ENCODE data around the gene LTBP3. TPM values are rescaled to one million over a fixed set of nuclear protein-coding genes. Genes with fewer than 3 reads are reported as not detected.

Gene LTBP3
- total RNA-seq, 1 donor from 2014 or later, result 80.3 TPM

GRCh38 chr11:65541093-65541982, 16.8 kb downstream of the LTBP3 start:
- no peak for DNase-seq
- Histone ChIP-seq H3K27ac (replicated peaks) (peak overlapping the region; percentile 94), H3K4me1 (peaks cover 29% of the 10 kb centered on the region), H3K4me3 (peak overlapping the region; percentile 65), H3K9me3 (replicated peaks) (no peaks in the 10 kb centered on the region), H3K36me3 (peaks cover 28% of the 10 kb centered on the region), H3K27me3 (ENCODE audit: low read depth) (no peaks in the 10 kb centered on the region)
- intact Hi-C loops (cut with micrococcal nuclease), result no loop called here
- TF ChIP-seq, protein P1, sequence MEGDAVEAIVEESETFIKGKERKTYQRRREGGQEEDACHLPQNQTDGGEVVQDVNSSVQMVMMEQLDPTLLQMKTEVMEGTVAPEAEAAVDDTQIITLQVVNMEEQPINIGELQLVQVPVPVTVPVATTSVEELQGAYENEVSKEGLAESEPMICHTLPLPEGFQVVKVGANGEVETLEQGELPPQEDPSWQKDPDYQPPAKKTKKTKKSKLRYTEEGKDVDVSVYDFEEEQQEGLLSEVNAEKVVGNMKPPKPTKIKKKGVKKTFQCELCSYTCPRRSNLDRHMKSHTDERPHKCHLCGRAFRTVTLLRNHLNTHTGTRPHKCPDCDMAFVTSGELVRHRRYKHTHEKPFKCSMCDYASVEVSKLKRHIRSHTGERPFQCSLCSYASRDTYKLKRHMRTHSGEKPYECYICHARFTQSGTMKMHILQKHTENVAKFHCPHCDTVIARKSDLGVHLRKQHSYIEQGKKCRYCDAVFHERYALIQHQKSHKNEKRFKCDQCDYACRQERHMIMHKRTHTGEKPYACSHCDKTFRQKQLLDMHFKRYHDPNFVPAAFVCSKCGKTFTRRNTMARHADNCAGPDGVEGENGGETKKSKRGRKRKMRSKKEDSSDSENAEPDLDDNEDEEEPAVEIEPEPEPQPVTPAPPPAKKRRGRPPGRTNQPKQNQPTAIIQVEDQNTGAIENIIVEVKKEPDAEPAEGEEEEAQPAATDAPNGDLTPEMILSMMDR (IDR thresholded peaks at IDR 0.05; ENCODE audit: borderline replicate concordance), result no peak

DNA sequence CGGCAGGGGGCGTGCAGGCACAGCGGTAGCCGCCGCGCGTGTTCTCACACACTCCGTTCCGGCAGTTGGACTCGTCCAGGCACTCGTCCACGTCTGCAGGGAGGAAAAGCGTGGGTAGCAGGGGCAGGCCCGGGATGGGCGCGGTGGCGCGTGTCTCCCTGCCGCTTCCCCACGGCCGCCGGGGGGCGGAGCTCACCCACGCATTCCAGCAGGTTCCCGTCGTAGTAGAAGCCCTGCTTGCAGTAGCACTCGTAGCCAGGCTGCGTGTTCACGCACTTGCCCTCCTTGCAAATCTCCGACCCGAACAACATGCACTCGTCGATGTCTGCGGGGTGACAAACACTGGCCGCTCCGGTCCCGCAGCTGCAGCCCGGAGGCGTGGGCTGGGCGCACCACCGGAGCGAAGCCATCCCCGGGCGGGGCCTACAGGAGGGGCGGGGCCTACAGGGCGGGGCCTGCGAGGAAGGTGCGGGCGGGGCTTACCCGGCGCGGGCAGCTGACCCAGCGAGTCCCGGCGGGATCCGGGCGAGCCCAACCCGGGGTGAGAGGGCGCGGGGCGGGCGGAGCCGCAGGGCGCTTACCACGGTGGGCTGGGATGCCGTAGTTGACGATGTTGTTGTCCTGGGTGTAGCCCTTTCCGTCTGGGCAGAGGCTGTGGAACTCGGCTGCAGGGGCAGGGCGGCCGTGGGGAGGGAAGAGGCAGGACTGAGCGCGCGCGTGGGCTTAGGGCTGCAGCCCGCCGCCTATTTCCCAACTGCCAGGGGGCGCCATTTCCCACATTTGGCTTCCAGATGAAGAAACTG, 17.7 kb downstream of the LTBP3 start:
- H3K9me3 ChIP-seq (replicated peaks), result no peaks in the 10 kb centered on the region
- H3K4me3 ChIP-seq, result peak overlapping the region; percentile 65
- H3K36me3 ChIP-seq, result peaks cover 35% of the 10 kb centered on the region
- H3K27me3 ChIP-seq (ENCODE audit: low read depth), result no peaks in the 10 kb centered on the region
- peak overlapping the region; percentile 94 for H3K27ac ChIP-seq (replicated peaks)
- intact Hi-C loops (cut with micrococcal nuclease), result no loop called here
- TF ChIP-seq, protein P1 (IDR thresholded peaks at IDR 0.05; ENCODE audit: borderline replicate concordance), result peak; percentile 88
- peak; percentile 93 for DNase-seq
- H3K4me1 ChIP-seq, result peaks cover 29% of the 10 kb centered on the region

DNA sequence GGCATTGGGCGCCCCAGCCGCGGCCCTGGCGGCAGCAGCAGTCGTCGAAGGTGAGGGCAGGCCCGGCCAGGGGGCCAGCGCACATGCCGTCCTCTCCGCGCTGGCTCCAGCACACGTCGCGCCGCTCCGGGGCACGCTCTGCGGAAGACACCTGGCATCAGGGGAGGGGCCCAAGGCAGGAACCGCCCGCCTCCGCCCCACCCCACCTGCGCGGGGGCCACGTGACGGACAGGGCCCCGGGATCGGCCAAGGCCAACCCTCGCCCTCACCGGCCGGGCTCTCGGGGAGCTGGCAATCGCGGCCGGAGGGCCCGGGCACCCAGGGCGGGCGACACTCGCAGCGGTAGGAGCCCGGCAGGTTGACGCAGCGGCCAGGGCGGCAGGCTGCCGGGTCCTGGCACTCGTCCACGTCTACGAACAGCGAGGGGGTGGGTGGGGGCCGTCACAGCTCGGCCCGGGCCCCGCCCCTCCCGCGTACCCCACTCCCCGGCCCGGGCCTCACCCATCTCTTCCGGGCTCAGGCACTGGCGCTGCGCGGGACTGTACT, 18.3 kb downstream of the LTBP3 start:
- H3K9me3 ChIP-seq (replicated peaks), result no peaks in the 10 kb centered on the region
- H3K4me1 ChIP-seq, result peaks cover 29% of the 10 kb centered on the region
- H3K27ac ChIP-seq (replicated peaks), result peak overlapping the region; percentile 94
- peak overlapping the region; percentile 65 for H3K4me3 ChIP-seq
- intact Hi-C loops (cut with micrococcal nuclease), result loop anchor here (10.0 kb wide), 1 partner anchor 55 kb away; the partner anchor contains the start of gene KCNK7
- H3K27me3 ChIP-seq (ENCODE audit: low read depth), result no peaks in the 10 kb centered on the region
- TF ChIP-seq, protein P1 (IDR thresholded peaks at IDR 0.05; ENCODE audit: borderline replicate concordance), result no peak
- H3K36me3 ChIP-seq, result peaks cover 36% of the 10 kb centered on the region
- no peak for DNase-seq

- no peak for DNase-seq
- intact Hi-C loops (cut with micrococcal nuclease), result loop anchor here (10.0 kb wide), 1 partner anchor 56 kb away; the partner anchor contains the start of gene KCNK7
- no peaks in the 10 kb centered on the region for H3K9me3 ChIP-seq (replicated peaks)
- peaks cover 38% of the 10 kb centered on the region for H3K36me3 ChIP-seq
- peak overlapping the region; percentile 94 for H3K27ac ChIP-seq (replicated peaks)
- H3K27me3 ChIP-seq (ENCODE audit: low read depth), result no peaks in the 10 kb centered on the region
- H3K4me3 ChIP-seq, result peak overlapping the region; percentile 65
- peaks cover 29% of the 10 kb centered on the region for H3K4me1 ChIP-seq
- TF ChIP-seq, protein P1 (IDR thresholded peaks at IDR 0.05; ENCODE audit: borderline replicate concordance), result no peak
These were observed 19.0 kb downstream of the LTBP3 start for GRCh38 chr11:65538915-65539743.
